ENCODE results near the gene NBAS. TPM values are rescaled to one million over a fixed set of nuclear protein-coding genes. Genes with fewer than 3 reads are reported as not detected.
A peak's percentile ranks its signal among the peaks of the same experiment; 100 is the strongest.

NBAS gene
- total RNA-seq, 1 experiment from 2014 or later, result 30.4 TPM

DNA sequence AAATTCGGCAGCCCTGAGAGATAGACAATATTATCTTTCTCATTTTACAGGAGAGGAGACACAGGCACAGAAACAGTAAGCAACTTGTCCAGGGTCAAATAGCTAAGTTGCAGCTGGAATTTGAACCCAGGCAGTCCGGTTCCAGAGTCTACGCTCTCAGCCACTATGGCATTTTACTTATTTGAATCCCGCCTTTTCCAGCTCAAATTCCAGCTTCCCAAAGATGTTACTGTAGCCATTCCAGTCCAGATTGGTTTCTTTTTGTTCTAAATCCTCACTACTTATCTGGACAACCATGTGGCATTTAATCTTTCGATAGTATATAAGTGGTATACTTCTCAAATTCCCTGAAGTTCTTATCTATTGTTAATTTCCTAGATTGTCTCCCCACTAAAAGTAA is 125.7 kb downstream of the NBAS start:
- Histone ChIP-seq H2AFZ (ENCODE audit: low read length) (no peak overlapping the region), H3K4me1 (ENCODE audit: low read length) (peaks cover 5% of the 10 kb centered on the region; the same call in 1 of the 2 replicates), H3K9me3 (ENCODE audit: low read length) (no peaks in the 10 kb centered on the region), H3K27me3 (ENCODE audit: low read length) (no peaks in the 10 kb centered on the region), H4K20me1 (ENCODE audit: insufficient read depth, low read depth, low read length) (no peaks in the 10 kb centered on the region), H3K4me2 (ENCODE audit: low read depth, low read length, poor library complexity, severe bottlenecking) (no peak overlapping the region), H3K9ac (ENCODE audit: low read length) (no peak overlapping the region), H3K79me2 (ENCODE audit: low read length) (peaks cover 3% of the 10 kb centered on the region; the same call in 1 of the 2 replicates), H3K27ac (ENCODE audit: low read length) (no peak overlapping the region), H3K9me2 (replicated peaks; ENCODE audit: insufficient read depth, low read length) (no peaks in the 10 kb centered on the region), H3K4me3 (ENCODE audit: low read length) (no peak overlapping the region), H3K36me3 (ENCODE audit: insufficient read depth, low read length) (no peaks in the 10 kb centered on the region)
- DNase-seq, result no peak

- Histone ChIP-seq H4K20me1 (ENCODE audit: insufficient read depth, low read depth, low read length) (no peaks in the 10 kb centered on the region), H3K27ac (ENCODE audit: low read length) (no peak overlapping the region), H3K79me2 (ENCODE audit: low read length) (peaks cover 1% of the 10 kb centered on the region; the same call in 1 of the 2 replicates), H3K9me3 (ENCODE audit: low read length) (no peaks in the 10 kb centered on the region), H3K9me2 (replicated peaks; ENCODE audit: insufficient read depth, low read length) (no peaks in the 10 kb centered on the region), H3K4me2 (ENCODE audit: low read depth, low read length, poor library complexity, severe bottlenecking) (no peak overlapping the region), H3K4me3 (ENCODE audit: low read length) (no peak overlapping the region), H3K4me1 (ENCODE audit: low read length) (peaks cover 8% of the 10 kb centered on the region), H3K27me3 (ENCODE audit: low read length) (no peaks in the 10 kb centered on the region), H3K36me3 (ENCODE audit: insufficient read depth, low read length) (no peaks in the 10 kb centered on the region), H2AFZ (ENCODE audit: low read length) (no peak overlapping the region), H3K9ac (ENCODE audit: low read length) (no peak overlapping the region)
- no peak for DNase-seq
Measured at GRCh38 chr2:15432642-15433256, 128.4 kb downstream of the NBAS start.

GRCh38 chr2:15429032-15429431 is 132.1 kb downstream of the NBAS start:
- Histone ChIP-seq H3K9ac (ENCODE audit: low read length) (no peak overlapping the region), H3K9me3 (ENCODE audit: low read length) (no peaks in the 10 kb centered on the region), H3K4me1 (ENCODE audit: low read length) (peaks cover 9% of the 10 kb centered on the region), H3K9me2 (replicated peaks; ENCODE audit: insufficient read depth, low read length) (no peaks in the 10 kb centered on the region), H3K27ac (ENCODE audit: low read length) (no peak overlapping the region), H4K20me1 (ENCODE audit: insufficient read depth, low read depth, low read length) (no peaks in the 10 kb centered on the region), H2AFZ (ENCODE audit: low read length) (no peak overlapping the region), H3K27me3 (ENCODE audit: low read length) (no peaks in the 10 kb centered on the region), H3K4me2 (ENCODE audit: low read depth, low read length, poor library complexity, severe bottlenecking) (no peak overlapping the region), H3K4me3 (ENCODE audit: low read length) (no peak overlapping the region), H3K36me3 (ENCODE audit: insufficient read depth, low read length) (no peaks in the 10 kb centered on the region), H3K79me2 (ENCODE audit: low read length) (no peaks in the 10 kb centered on the region)
- no peak for DNase-seq

DNA sequence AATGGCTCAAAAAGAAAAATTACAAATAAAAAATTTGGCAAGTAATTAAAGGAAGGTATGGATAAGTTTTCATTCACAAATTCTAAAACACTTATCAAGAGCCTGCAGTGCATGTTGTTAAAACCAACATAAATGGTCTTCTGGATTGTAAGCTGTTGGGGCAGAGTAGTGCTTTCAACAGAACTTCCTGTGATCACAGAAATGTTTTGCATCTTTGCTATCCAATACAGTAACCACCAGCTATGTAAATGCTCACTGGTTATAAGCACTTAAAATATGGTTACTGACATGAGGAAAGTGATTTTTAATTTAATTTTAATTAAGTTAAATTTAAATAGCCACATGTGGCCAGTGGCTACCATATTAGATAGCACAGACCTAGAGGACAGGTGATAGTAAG is 133.1 kb downstream of the NBAS start:
- H3K4me2 ChIP-seq (ENCODE audit: low read depth, low read length, poor library complexity, severe bottlenecking), result no peak overlapping the region
- no peaks in the 10 kb centered on the region for H3K79me2 ChIP-seq (ENCODE audit: low read length)
- H3K36me3 ChIP-seq (ENCODE audit: insufficient read depth, low read length), result no peaks in the 10 kb centered on the region
- peaks cover 9% of the 10 kb centered on the region for H3K4me1 ChIP-seq (ENCODE audit: low read length)
- H3K27me3 ChIP-seq (ENCODE audit: low read length), result no peaks in the 10 kb centered on the region
- H3K9ac ChIP-seq (ENCODE audit: low read length), result no peak overlapping the region
- no peak overlapping the region for H2AFZ ChIP-seq (ENCODE audit: low read length)
- peak; percentile 54 for DNase-seq
- no peaks in the 10 kb centered on the region for H3K9me3 ChIP-seq (ENCODE audit: low read length)
- H4K20me1 ChIP-seq (ENCODE audit: insufficient read depth, low read depth, low read length), result no peaks in the 10 kb centered on the region
- no peak overlapping the region for H3K27ac ChIP-seq (ENCODE audit: low read length)
- H3K9me2 ChIP-seq (replicated peaks; ENCODE audit: insufficient read depth, low read length), result no peaks in the 10 kb centered on the region
- no peak overlapping the region for H3K4me3 ChIP-seq (ENCODE audit: low read length)

GRCh38 chr2:15426606-15427005 is 134.5 kb downstream of the NBAS start:
- Histone ChIP-seq H3K27me3 (ENCODE audit: low read length) (no peaks in the 10 kb centered on the region), H2AFZ (ENCODE audit: low read length) (no peak overlapping the region), H3K4me3 (ENCODE audit: low read length) (no peak overlapping the region), H3K4me1 (ENCODE audit: low read length) (peaks cover 9% of the 10 kb centered on the region), H3K36me3 (ENCODE audit: insufficient read depth, low read length) (no peaks in the 10 kb centered on the region), H3K4me2 (ENCODE audit: low read depth, low read length, poor library complexity, severe bottlenecking) (no peak overlapping the region), H3K9me3 (ENCODE audit: low read length) (no peaks in the 10 kb centered on the region), H3K27ac (ENCODE audit: low read length) (no peak overlapping the region), H3K9me2 (replicated peaks; ENCODE audit: insufficient read depth, low read length) (no peaks in the 10 kb centered on the region), H4K20me1 (ENCODE audit: insufficient read depth, low read depth, low read length) (no peaks in the 10 kb centered on the region), H3K9ac (ENCODE audit: low read length) (no peak overlapping the region), H3K79me2 (ENCODE audit: low read length) (no peaks in the 10 kb centered on the region)
- DNase-seq, result no peak

GRCh38 chr2:15425712-15426111 is 135.4 kb downstream of the NBAS start:
- DNase-seq, result no peak
- Histone ChIP-seq H3K4me1 (ENCODE audit: low read length) (peaks cover 9% of the 10 kb centered on the region), H3K4me2 (ENCODE audit: low read depth, low read length, poor library complexity, severe bottlenecking) (no peak overlapping the region), H4K20me1 (ENCODE audit: insufficient read depth, low read depth, low read length) (no peaks in the 10 kb centered on the region), H3K9me2 (replicated peaks; ENCODE audit: insufficient read depth, low read length) (no peaks in the 10 kb centered on the region), H2AFZ (ENCODE audit: low read length) (no peak overlapping the region), H3K36me3 (ENCODE audit: insufficient read depth, low read length) (no peaks in the 10 kb centered on the region), H3K9me3 (ENCODE audit: low read length) (no peaks in the 10 kb centered on the region), H3K27me3 (ENCODE audit: low read length) (no peaks in the 10 kb centered on the region), H3K9ac (ENCODE audit: low read length) (no peak overlapping the region), H3K79me2 (ENCODE audit: low read length) (no peaks in the 10 kb centered on the region), H3K27ac (ENCODE audit: low read length) (no peak overlapping the region), H3K4me3 (ENCODE audit: low read length) (no peak overlapping the region)

DNA sequence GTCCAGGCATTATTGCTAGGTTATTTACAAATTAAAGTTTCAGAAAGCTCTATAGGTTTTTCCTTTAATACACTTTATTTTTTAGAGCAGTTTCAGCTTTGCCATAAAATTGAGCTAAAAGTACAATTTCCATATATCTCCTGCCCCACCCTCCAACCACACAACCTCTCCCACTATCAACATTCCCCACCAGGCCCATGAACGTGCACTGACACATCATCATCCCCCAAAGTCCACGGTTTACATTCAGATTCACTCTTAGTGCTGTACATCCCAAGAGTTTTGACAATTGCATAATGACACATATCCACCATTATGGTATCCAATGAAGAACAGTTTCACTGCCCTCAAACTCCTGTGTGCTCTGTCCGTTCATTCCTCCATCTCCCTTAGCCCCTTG is 139.4 kb downstream of the NBAS start:
- no peaks in the 10 kb centered on the region for H3K4me1 ChIP-seq (ENCODE audit: low read length)
- H3K4me3 ChIP-seq (ENCODE audit: low read length), result no peak overlapping the region
- H3K79me2 ChIP-seq (ENCODE audit: low read length), result no peaks in the 10 kb centered on the region
- no peaks in the 10 kb centered on the region for H3K9me2 ChIP-seq (replicated peaks; ENCODE audit: insufficient read depth, low read length)
- H3K36me3 ChIP-seq (ENCODE audit: insufficient read depth, low read length), result no peaks in the 10 kb centered on the region
- no peak overlapping the region for H3K27ac ChIP-seq (ENCODE audit: low read length)
- H3K9ac ChIP-seq (ENCODE audit: low read length), result no peak overlapping the region
- H3K4me2 ChIP-seq (ENCODE audit: low read depth, low read length, poor library complexity, severe bottlenecking), result no peak overlapping the region
- H3K27me3 ChIP-seq (ENCODE audit: low read length), result no peaks in the 10 kb centered on the region
- H2AFZ ChIP-seq (ENCODE audit: low read length), result no peak overlapping the region
- no peak for DNase-seq
- no peaks in the 10 kb centered on the region for H4K20me1 ChIP-seq (ENCODE audit: insufficient read depth, low read depth, low read length)
- no peaks in the 10 kb centered on the region for H3K9me3 ChIP-seq (ENCODE audit: low read length)

- H3K9me3 ChIP-seq (ENCODE audit: low read length), result no peaks in the 10 kb centered on the region
- H2AFZ ChIP-seq (ENCODE audit: low read length), result no peak overlapping the region
- H3K4me3 ChIP-seq (ENCODE audit: low read length), result no peak overlapping the region
- no peaks in the 10 kb centered on the region for H3K27me3 ChIP-seq (ENCODE audit: low read length)
- H3K9me2 ChIP-seq (replicated peaks; ENCODE audit: insufficient read depth, low read length), result no peaks in the 10 kb centered on the region
- H3K9ac ChIP-seq (ENCODE audit: low read length), result no peak overlapping the region
- no peak overlapping the region for H3K4me2 ChIP-seq (ENCODE audit: low read depth, low read length, poor library complexity, severe bottlenecking)
- no peak for DNase-seq
- no peaks in the 10 kb centered on the region for H3K4me1 ChIP-seq (ENCODE audit: low read length)
- H4K20me1 ChIP-seq (ENCODE audit: insufficient read depth, low read depth, low read length), result no peaks in the 10 kb centered on the region
- H3K79me2 ChIP-seq (ENCODE audit: low read length), result no peaks in the 10 kb centered on the region
- no peaks in the 10 kb centered on the region for H3K36me3 ChIP-seq (ENCODE audit: insufficient read depth, low read length)
- no peak overlapping the region for H3K27ac ChIP-seq (ENCODE audit: low read length)
Measured at GRCh38 chr2:15415748-15416147, 145.4 kb downstream of the NBAS start.

All from Karpas-422 (cell line).